Measurements from ENCODE around the gene ASCL3.
"Not testable (repeated sequence)": the region's sequence is repeated elsewhere in the genome, so short reads cannot be mapped to it uniquely, and the experiment has no call there.

Gene ASCL3

GRCh38 chr11:8910649-8911026, 32.2 kb downstream of the ASCL3 start:
- DNase-seq (ENCODE audit: low spot score): no peak

- DNase-seq (ENCODE audit: low spot score): no peak
Measured at GRCh38 chr11:8908099-8908498, 34.7 kb downstream of the ASCL3 start.

GRCh38 chr11:8907116-8907515, 35.7 kb downstream of the ASCL3 start:
- no peak for DNase-seq (ENCODE audit: low spot score)

- DNase-seq (ENCODE audit: low spot score): no peak
Measured at GRCh38 chr11:8905528-8906165, 37.2 kb downstream of the ASCL3 start.

- DNase-seq (ENCODE audit: low spot score): no peak
Measured at GRCh38 chr11:8899119-8899753, 43.6 kb downstream of the ASCL3 start.

GRCh38 chr11:8891185-8891584, 51.6 kb downstream of the ASCL3 start:
- DNase-seq (ENCODE audit: low spot score): not testable (repeated sequence)

Data from kidney capillary endothelial cell (primary cell).